H1 (cell line): Measurements from ENCODE around the gene TAF7. TPM values are rescaled to one million over a fixed set of nuclear protein-coding genes. Genes with fewer than 3 reads are reported as not detected.

Source experiments
- ASH2L ChIP-seq: fragments of 200-600, 300-600 bp; sonication (generic); IDR thresholded peaks from one replicate; pipeline ENCODE4 v1.7.1; 2017; ENCODE audit warnings: low read length
- BACH1 ChIP-seq: IDR thresholded peaks from 2 replicates; pipeline ENCODE4 v1.6.1; 2012; ENCODE audit warnings: low read length, improper control_type of control experiment
- BRCA1 ChIP-seq: IDR thresholded peaks from 2 replicates; pipeline ENCODE4 v1.6.1; 2012; ENCODE audit warnings: low read depth, low read length, improper control_type of control experiment
- CBX5 ChIP-seq: fragments of 300-800, 300-1000 bp; sonication (generic); IDR thresholded peaks from 2 replicates; pipeline ENCODE4 v1.7.1; 2016; ENCODE audit warnings: antibody characterized with exemption, low read length, low read depth
- E2F6 ChIP-seq: IDR thresholded peaks from 2 replicates; pipeline ENCODE4 v1.6.1; 2012; ENCODE audit warnings: inconsistent platforms
- KDM1A ChIP-seq: fragments of 200-600, 300-600 bp; sonication (generic); IDR thresholded peaks from 2 replicates; pipeline ENCODE4 v1.7.1; 2016; ENCODE audit warnings: mild to moderate bottlenecking, low read length, borderline replicate concordance
- KDM4A ChIP-seq: IDR thresholded peaks from one replicate; pipeline ENCODE4 v1.7.1; 2012; ENCODE audit warnings: low read depth, mild to moderate bottlenecking, moderate library complexity, low read length, inconsistent platforms; ENCODE audit not compliant: severe bottlenecking
- PHF8 ChIP-seq: fragments of 200-600 bp; sonication (generic); conservative IDR thresholded peaks from 2 replicates; pipeline ENCODE4 v1.7.1; 2012; ENCODE audit warnings: low read depth, mild to moderate bottlenecking, inconsistent platforms, low read length, moderate library complexity
- POLR2AphosphoS5 ChIP-seq: IDR thresholded peaks from 2 replicates; pipeline ENCODE4 v1.6.1; 2011; ENCODE audit warnings: low read depth, low read length
- POU5F1 ChIP-seq: IDR thresholded peaks from 2 replicates; pipeline ENCODE4 v1.6.1; 2011; ENCODE audit warnings: low read depth, mild to moderate bottlenecking, low read length, moderate library complexity
- RBBP5 ChIP-seq: IDR thresholded peaks from 2 replicates; pipeline ENCODE4 v1.7.1; 2012; ENCODE audit warnings: low read depth, mild to moderate bottlenecking, inconsistent platforms, low read length, moderate library complexity, borderline replicate concordance
- RNF2 ChIP-seq: fragments of 200-900, 300-1000 bp; sonication (generic); IDR thresholded peaks from 2 replicates; pipeline ENCODE4 v1.7.1; 2016; ENCODE audit warnings: borderline replicate concordance, low read depth, mild to moderate bottlenecking, antibody characterized with exemption, low read length; ENCODE audit not compliant: poor library complexity, severe bottlenecking; ENCODE audit errors: missing control alignments
- SAP30 ChIP-seq: fragments of 300-600 bp; sonication (generic); IDR thresholded peaks from 2 replicates; pipeline ENCODE4 v1.7.1; 2012; ENCODE audit warnings: low read length, moderate library complexity, mild to moderate bottlenecking, inconsistent platforms; ENCODE audit not compliant: insufficient read depth, insufficient replicate concordance
- TAF7 ChIP-seq: optimal IDR thresholded peaks from 2 replicates; pipeline ENCODE3; 2011; ENCODE audit warnings: low read depth, mild to moderate bottlenecking, inconsistent platforms, low read length, moderate library complexity, borderline replicate concordance
- TEAD4 ChIP-seq: IDR thresholded peaks from 2 replicates; pipeline ENCODE4 v1.6.1; 2012; ENCODE audit warnings: low read depth, low read length, inconsistent platforms, mixed read lengths
- USF2 ChIP-seq: IDR thresholded peaks from 2 replicates; pipeline ENCODE4 v1.6.1; 2011; ENCODE audit warnings: low read length, improper control_type of control experiment
- ZNF274 ChIP-seq: IDR thresholded peaks from 2 replicates; pipeline ENCODE4 v1.7.0; 2012; ENCODE audit warnings: low read length, borderline replicate concordance; ENCODE audit errors: extremely low read depth
- polyA plus RNA-seq, 7 experiments: library from polyadenylated mRNA; depleted of rRNA in 3 of 7; stranded (reverse) in 5 of 7; unstranded in 2 of 7; fragments of >200 nt in 5 of 7; fragments of 200-250 nt in 2 of 7; gene quantifications; 1 replicate in 5 of 7; 2 replicates in 1 of 7; 4 replicates in 1 of 7; pipeline versions ENCODE4 v1.2.1 to v1.2.3, GENCODE V29; 2011 to 2013; ENCODE audit warnings: missing spikeins in 2 of 7, mixed read lengths in 2 of 7
- total RNA-seq: library from RNA; stranded (reverse); fragmentation: NEBNext Ultra II Directional; extraction: Animal tissue kit (Norgen Biotek cat#: 25700); gene quantifications from 2 replicates; pipeline ENCODE4 v1.2.1, GENCODE V29; 2021

Gene TAF7
- total and polyA plus RNA-seq, 2 of the 8 experiments (the other 6 are each of a cell fraction or from before 2014, with no cell fraction given): 29.8 to 101 TPM

DNA sequence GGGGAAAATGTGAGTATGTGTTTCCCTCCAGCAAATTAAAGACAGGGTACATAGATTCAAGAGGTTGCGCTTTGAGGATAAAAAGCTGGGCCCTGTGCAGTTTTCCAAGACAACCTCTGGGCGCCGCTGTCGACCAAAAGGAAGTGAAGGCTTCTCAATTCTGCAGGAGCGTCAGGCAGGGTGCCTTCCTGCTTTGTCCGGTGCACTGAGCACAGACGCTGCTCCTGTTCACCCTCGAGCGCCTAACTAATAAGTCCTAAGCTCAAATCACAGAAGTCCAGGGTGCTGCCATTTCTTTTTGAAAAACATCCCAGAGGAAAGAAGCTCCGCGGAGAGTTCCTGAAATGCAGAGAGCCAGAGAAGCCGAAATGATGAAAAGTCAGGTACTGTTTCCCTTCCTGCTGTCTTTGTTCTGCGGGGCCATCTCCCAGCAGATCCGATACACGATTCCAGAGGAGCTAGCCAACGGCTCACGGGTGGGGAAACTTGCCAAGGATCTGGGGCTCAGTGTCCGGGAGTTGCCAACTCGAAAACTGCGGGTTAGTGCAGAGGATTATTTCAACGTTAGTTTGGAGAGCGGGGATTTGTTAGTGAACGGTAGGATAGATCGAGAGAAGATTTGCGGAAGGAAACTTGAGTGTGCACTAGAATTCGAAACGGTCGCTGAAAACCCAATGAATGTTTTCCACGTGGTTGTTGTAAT lies 29.5 kb upstream of the TAF7 start, which contains the start of gene PCDHGB1 (continued):
- TF ChIP-seq BRCA1 (no peak), TAF7 (peak; percentile 40), ZNF274 (no peak), POLR2AphosphoS5 (peak; percentile 55; the same call in 1 of the 2 replicates), E2F6 (no peak), RBBP5 (no peak), RNF2 (no peak), KDM1A (no peak), SAP30 (no peak), KDM4A (peak; percentile 29), TEAD4 (no peak), CBX5 (no peak), BACH1 (no peak), ASH2L (peak; percentile 30), USF2 (no peak), POU5F1 (no peak), PHF8 (0 out of 2 replicates have a peak, but pooled peaks have one; percentile 30)
